H9 (cell line): ENCODE data around the gene TM9SF3. TPM values are rescaled to one million over a fixed set of nuclear protein-coding genes. Genes with fewer than 3 reads are reported as not detected.

Experiments
- DNase-seq: peaks from one replicate; pipeline ENCODE4 v3.0.0-alpha.2; 2017
- H2AFZ ChIP-seq: one replicate; pipeline ENCODE4 v1.6.1; 2013; ENCODE audit warnings: mild to moderate bottlenecking, low read length, control low read depth, moderate library complexity
- H2AK5ac ChIP-seq: 2 replicates; pipeline ENCODE4 v1.6.1; 2013; ENCODE audit warnings: low read length, control low read depth, mixed read lengths; ENCODE audit not compliant: insufficient read length
- H2BK120ac ChIP-seq: one replicate; pipeline ENCODE4 v1.6.1; 2013; ENCODE audit warnings: low read depth, mild to moderate bottlenecking, low read length, control low read depth, inconsistent platforms; ENCODE audit not compliant: poor library complexity, severe bottlenecking
- H2BK12ac ChIP-seq: 2 replicates; pipeline ENCODE4 v1.6.1; 2013; ENCODE audit warnings: low read length, control low read depth, mixed read lengths, low read depth; ENCODE audit not compliant: insufficient read length
- H2BK15ac ChIP-seq: 2 replicates; pipeline ENCODE4 v1.6.1; 2013; ENCODE audit warnings: low read depth, low read length, control low read depth
- H2BK20ac ChIP-seq: one replicate; pipeline ENCODE4 v1.6.1; 2013; ENCODE audit warnings: low read depth, mild to moderate bottlenecking, low read length, control low read depth, inconsistent platforms; ENCODE audit not compliant: poor library complexity, severe bottlenecking
- H2BK5ac ChIP-seq: 2 replicates; pipeline ENCODE4 v1.6.1; 2013; ENCODE audit warnings: low read length, control low read depth, mixed read lengths; ENCODE audit not compliant: insufficient read length
- H3K14ac ChIP-seq: 2 replicates; pipeline ENCODE4 v1.6.1; 2013; ENCODE audit warnings: low read length, control low read depth; ENCODE audit not compliant: insufficient read depth
- H3K18ac ChIP-seq: 2 replicates; pipeline ENCODE4 v1.6.1; 2013; ENCODE audit warnings: low read depth, mild to moderate bottlenecking, mixed read lengths, low read length, control low read depth; ENCODE audit not compliant: insufficient read length
- H3K23ac ChIP-seq: 2 replicates; pipeline ENCODE4 v1.6.1; 2013; ENCODE audit warnings: low read length, control low read depth, mixed read lengths, low read depth; ENCODE audit not compliant: insufficient read length
- H3K23me2 ChIP-seq: 2 replicates; pipeline ENCODE4 v1.6.1; 2013; ENCODE audit warnings: low read depth, mild to moderate bottlenecking, mixed read lengths, low read length, control low read depth; ENCODE audit not compliant: insufficient read length, poor library complexity, severe bottlenecking
- H3K27ac ChIP-seq: 2 replicates; pipeline ENCODE4 v1.5.1; 2013; ENCODE audit warnings: low read length, control low read depth, mixed read lengths, low read depth; ENCODE audit not compliant: insufficient read length
- H3K27me3 ChIP-seq: 2 replicates; pipeline ENCODE4 v1.6.1; 2013; ENCODE audit warnings: low read length, control low read depth, inconsistent platforms; ENCODE audit not compliant: insufficient read depth
- H3K4ac ChIP-seq: 2 replicates; pipeline ENCODE4 v1.6.1; 2013; ENCODE audit warnings: low read depth, mild to moderate bottlenecking, control low read depth, inconsistent platforms, low read length, moderate library complexity
- H3K4me1 ChIP-seq: 2 replicates; pipeline ENCODE4 v1.6.1; 2013; ENCODE audit warnings: low read length, control low read depth, inconsistent platforms; ENCODE audit not compliant: insufficient read depth
- H3K4me2 ChIP-seq: 2 replicates; pipeline ENCODE4 v1.6.1; 2013; ENCODE audit warnings: low read length, control low read depth, mixed read lengths; ENCODE audit not compliant: insufficient read length, insufficient read depth
- H3K56ac ChIP-seq: 2 replicates; pipeline ENCODE4 v1.6.1; 2013; ENCODE audit warnings: low read depth, mild to moderate bottlenecking, mixed read lengths, low read length, control low read depth; ENCODE audit not compliant: insufficient read length
- H3K79me1 ChIP-seq: 2 replicates; pipeline ENCODE4 v1.6.1; 2013; ENCODE audit warnings: low read depth, mild to moderate bottlenecking, moderate library complexity, low read length, control low read depth, inconsistent platforms; ENCODE audit not compliant: insufficient read depth, poor library complexity, severe bottlenecking
- H3K79me2 ChIP-seq: 2 replicates; pipeline ENCODE4 v1.6.1; 2013; ENCODE audit warnings: low read length, control low read depth, inconsistent platforms; ENCODE audit not compliant: insufficient read depth
- H3K9ac ChIP-seq: 2 replicates; pipeline ENCODE4 v1.6.1; 2013; ENCODE audit warnings: low read length, control low read depth, mixed read lengths; ENCODE audit not compliant: insufficient read length; ENCODE audit errors: extremely low read depth
- H3K9me3 ChIP-seq: one replicate; pipeline ENCODE4 v1.6.1; 2013; ENCODE audit warnings: low read depth, low read length, inconsistent platforms; ENCODE audit not compliant: control insufficient read depth
- H3T11ph ChIP-seq: one replicate; pipeline ENCODE4 v1.6.1; 2013; ENCODE audit warnings: mild to moderate bottlenecking, low read length, control low read depth, inconsistent platforms
- H4K20me1 ChIP-seq: one replicate; pipeline ENCODE4 v1.6.1; 2013; ENCODE audit not compliant: control insufficient read depth, insufficient read length, insufficient read depth
- H4K5ac ChIP-seq: 2 replicates; pipeline ENCODE4 v1.6.1; 2013; ENCODE audit warnings: low read depth, mild to moderate bottlenecking, mixed read lengths, low read length, control low read depth; ENCODE audit not compliant: insufficient read length
- H4K8ac ChIP-seq: replicated peaks from 2 replicates; pipeline ENCODE4 v1.6.1; 2013; ENCODE audit warnings: low read length, control low read depth, mixed read lengths, low read depth; ENCODE audit not compliant: insufficient read length
- H4K91ac ChIP-seq: 2 replicates; pipeline ENCODE4 v1.6.1; 2013; ENCODE audit warnings: low read depth, mild to moderate bottlenecking, moderate library complexity, mixed read lengths, low read length, control low read depth; ENCODE audit not compliant: insufficient read length
- H3K27ac Mint-ChIP-seq, 3 experiments: 2 replicates in 2 of 3; 3 replicates in 1 of 3; pipeline ENCODE4 v1.8.0; 2020 to 2021; ENCODE audit warnings: mixed read lengths in 3 of 3, mild to moderate bottlenecking in 1 of 3, moderate library complexity in 1 of 3
- H3K27me3 Mint-ChIP-seq: 2 replicates; pipeline ENCODE4 v1.8.0; 2021; ENCODE audit warnings: low read depth, mild to moderate bottlenecking, moderate library complexity, mixed read lengths
- H3K36me3 Mint-ChIP-seq, 3 experiments: 2 replicates in 2 of 3; 3 replicates in 1 of 3; pipeline ENCODE4 v1.8.0; 2020 to 2021; ENCODE audit warnings: low read depth in 3 of 3, mixed read lengths in 3 of 3; ENCODE audit not compliant: insufficient read depth in 1 of 3
- H3K4me1 Mint-ChIP-seq, 2 experiments: 2 replicates each; pipeline ENCODE4 v1.8.0; 2020; ENCODE audit warnings: mixed read lengths in 2 of 2
- H3K4me3 Mint-ChIP-seq, 2 experiments: 2 replicates in 1 of 2; 3 replicates in 1 of 2; pipeline ENCODE4 v1.8.0; 2020 to 2021; ENCODE audit warnings: mild to moderate bottlenecking in 2 of 2, mixed read lengths in 2 of 2, moderate library complexity in 1 of 2
- H3K9me3 Mint-ChIP-seq, 2 experiments: 2 replicates in 1 of 2; 3 replicates in 1 of 2; pipeline ENCODE4 v1.8.0; 2020; ENCODE audit warnings: mild to moderate bottlenecking in 2 of 2, mixed read lengths in 2 of 2, moderate library complexity in 1 of 2
- CTCF ChIP-seq: fragments of 200-600 bp; sonication (generic); conservative IDR thresholded peaks from 3 replicates; pipeline ENCODE4 v1.8.0; 2021; ENCODE audit warnings: antibody characterized with exemption, mild to moderate bottlenecking
- whole genome bisulfite sequencing: extraction: QIAGEN DNeasy Blood & Tissue Kit; methylation state at CpG from one replicate; pipeline ENCODE4 v1.1.7; 2013; ENCODE audit warnings: missing lambda C conversion rate, low lambda C conversion rate, mixed read lengths; ENCODE audit not compliant: insufficient read length; ENCODE audit errors: extremely low coverage; 5-methylcytosine and 5-hydroxymethylcytosine counted together
- total RNA-seq: library from RNA; stranded (reverse); gene quantifications from 2 replicates; pipeline ENCODE4 v1.2.1, GENCODE V29; 2021

Gene TM9SF3
- total RNA-seq, 1 experiment from 2014 or later, result 120 TPM

GRCh38 chr10:96524741-96525140 is 62.1 kb downstream of the TM9SF3 start:
- H3K4me3 Mint-ChIP-seq, result no peak overlapping the region
- Histone ChIP-seq H3K18ac (no peak overlapping the region), H3K14ac (no peak overlapping the region), H2BK120ac (no peak overlapping the region), H3K23me2 (no peaks in the 10 kb centered on the region), H4K5ac (no peak overlapping the region), H3T11ph (no peak overlapping the region), H2BK5ac (no peak overlapping the region), H3K23ac (no peak overlapping the region), H3K4ac (no peak overlapping the region), H2AFZ (no peak overlapping the region), H3K79me1 (no peaks in the 10 kb centered on the region), H2BK15ac (no peak overlapping the region), H3K4me1 (no peaks in the 10 kb centered on the region), H4K20me1 (no peaks in the 10 kb centered on the region), H3K27ac (no peak overlapping the region), H3K9ac (no peak overlapping the region), H3K79me2 (no peaks in the 10 kb centered on the region), H2AK5ac (no peak overlapping the region), H2BK20ac (no peak overlapping the region), H2BK12ac (no peak overlapping the region), H3K4me2 (no peak overlapping the region), H3K27me3 (no peaks in the 10 kb centered on the region), H3K9me3 (no peaks in the 10 kb centered on the region), H4K8ac (no peak overlapping the region), H4K91ac (no peak overlapping the region), H3K56ac (no peak overlapping the region)
- no peak for DNase-seq
- H3K36me3 Mint-ChIP-seq, result peaks cover 0 to 55% (median 24%) of the 10 kb centered on the region in 3 experiments; a peak in 5 of 7 replicates
- no peak for TF ChIP-seq CTCF
- no peaks in the 10 kb centered on the region for H3K27me3 Mint-ChIP-seq
- H3K27ac Mint-ChIP-seq, result no peak overlapping the region
- no peaks in the 10 kb centered on the region for H3K9me3 Mint-ChIP-seq
- H3K4me1 Mint-ChIP-seq, result no peaks in the 10 kb centered on the region
- no CpG with 5 or more reads among the region's 1 CpG for WGBS
